Activated CD8-positive, alpha-beta T cell treated with anti-CD3 and anti-CD28 coated beads for 36 hours (primary cell): Measurements from ENCODE around the gene HNRNPC. TPM values are rescaled to one million over a fixed set of nuclear protein-coding genes. Genes with fewer than 3 reads are reported as not detected.
"Not testable (repeated sequence)": the region's sequence is repeated elsewhere in the genome, so short reads cannot be mapped to it uniquely, and the experiment has no call there.

Source experiments
- ATAC-seq: fragments of 200-7000 bp; cut with Tn5 transposase; one replicate; pipeline ENCODE4 v1.10.0; 2021; ENCODE audit warnings: mild to moderate bottlenecking, moderate library complexity
- CTCF ChIA-PET: fragments of 350-600 bp; sonication (Branson Sonifier 250); formaldehyde crosslinking; loops from one replicate; lab custom pipeline; 2021; ENCODE audit warnings: antibody characterized with exemption; lab: Charles Lee
- POLR2A ChIA-PET: fragments of 350-600 bp; sonication (Branson Sonifier 250); formaldehyde crosslinking; loops from one replicate; lab custom pipeline; 2021; ENCODE audit warnings: antibody characterized with exemption; lab: Charles Lee
- DNase-seq: peaks from one replicate; pipeline ENCODE4 v3.0.0-alpha.2; 2020
- H3K27ac Mint-ChIP-seq: one replicate; pipeline ENCODE4 v1.8.0; 2021; ENCODE audit warnings: mild to moderate bottlenecking, mixed read lengths
- H3K27me3 Mint-ChIP-seq: one replicate; pipeline ENCODE4 v1.8.0; 2021; ENCODE audit warnings: mixed read lengths
- H3K36me3 Mint-ChIP-seq: one replicate; pipeline ENCODE4 v1.8.0; 2021; ENCODE audit warnings: low read depth, mixed read lengths
- H3K4me1 Mint-ChIP-seq: one replicate; pipeline ENCODE4 v1.8.0; 2021; ENCODE audit warnings: low read depth, mixed read lengths
- H3K4me3 Mint-ChIP-seq: one replicate; pipeline ENCODE4 v1.8.0; 2021; ENCODE audit warnings: mild to moderate bottlenecking, moderate library complexity, mixed read lengths
- H3K9me3 Mint-ChIP-seq: one replicate; pipeline ENCODE4 v1.8.0; 2021; ENCODE audit warnings: mixed read lengths
- CTCF ChIP-seq: fragments of 200-600 bp; IDR thresholded peaks from one replicate; pipeline ENCODE4 v1.8.0; 2022; ENCODE audit warnings: antibody characterized with exemption, mild to moderate bottlenecking
- intact Hi-C: fragments of 100-400 bp; cut with micrococcal nuclease; formaldehyde crosslinking; loops from one replicate; pipeline ENCODE4 v1.10.0; 2022
- total RNA-seq, 2 experiments: library from RNA; stranded (reverse); gene quantifications; one replicate each; pipeline ENCODE4 v1.2.3, GENCODE V29; 2021

Gene HNRNPC
- total RNA-seq, 2 experiments from 2014 or later, result 1,078 to 1,115 TPM

DNA sequence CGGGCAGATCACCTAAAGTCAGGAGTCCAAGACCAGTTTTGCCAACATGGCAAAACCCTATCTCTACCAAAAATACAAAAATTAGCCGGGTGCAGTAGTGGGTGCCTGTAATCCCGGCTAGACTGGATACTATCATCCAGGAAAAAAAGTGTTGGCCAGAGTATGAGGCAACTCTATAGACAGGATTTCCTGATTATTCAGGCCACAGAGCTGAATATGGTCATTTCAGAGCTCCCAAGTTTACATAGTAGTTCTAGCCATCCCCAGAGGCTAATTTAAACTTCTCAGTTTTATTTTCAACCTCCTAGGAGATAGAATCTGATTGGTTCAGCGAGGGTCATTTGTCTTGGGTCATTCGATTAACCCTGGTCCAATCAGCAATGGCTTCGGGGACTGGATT is 17.9 kb upstream of the HNRNPC start:
- Mint-ChIP-seq H3K27ac (no peak overlapping the region), H3K27me3 (peaks cover 2% of the 10 kb centered on the region), H3K36me3 (no peaks in the 10 kb centered on the region), H3K4me1 (no peaks in the 10 kb centered on the region), H3K4me3 (no peak overlapping the region), H3K9me3 (no peaks in the 10 kb centered on the region)
- ATAC-seq, result no peak
- DNase-seq, result no peak
- no peak for TF ChIP-seq CTCF
- ChIA-PET CTCF (no interaction called here), POLR2A (interaction anchor here (0.7 kb wide), 1 partner anchor 216 kb away, joined by 3 read pairs; no protein-coding TSS in a partner anchor)
- intact Hi-C loops, result no loop called here

- H3K27ac Mint-ChIP-seq, H3K9me3 Mint-ChIP-seq, H3K4me3 Mint-ChIP-seq, DNase-seq, H3K4me1 Mint-ChIP-seq, H3K36me3 Mint-ChIP-seq, H3K27me3 Mint-ChIP-seq, ATAC-seq, intact Hi-C loops, CTCF ChIA-PET: not testable (repeated sequence)
- POLR2A ChIA-PET, result interaction anchor here (0.7 kb wide), 1 partner anchor 217 kb away, joined by 3 read pairs; no protein-coding TSS in a partner anchor
Measured at GRCh38 chr14:21286516-21286915, 17.3 kb upstream of the HNRNPC start.

DNA sequence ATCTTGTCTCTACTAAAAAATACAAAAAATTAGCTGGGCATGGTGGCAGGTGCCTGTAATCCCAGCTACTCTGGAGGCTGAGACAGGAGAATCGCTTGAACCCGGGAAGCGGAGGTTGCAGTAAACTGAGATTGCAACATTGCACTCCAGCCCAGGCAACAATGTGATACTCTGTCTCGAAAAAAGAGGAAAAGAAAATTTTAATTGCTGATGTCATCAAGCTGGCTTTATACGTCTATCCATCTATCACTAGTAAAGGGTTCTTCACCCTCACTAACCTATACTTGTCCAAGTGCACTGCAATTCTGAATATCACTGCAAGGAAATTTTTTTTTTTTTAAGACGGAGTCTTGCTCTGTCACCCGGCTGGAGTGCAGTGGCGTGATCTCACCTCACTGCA is 12.7 kb upstream of the HNRNPC start:
- H3K27me3 Mint-ChIP-seq, H3K4me3 Mint-ChIP-seq, intact Hi-C loops, H3K36me3 Mint-ChIP-seq, ATAC-seq, POLR2A ChIA-PET, H3K9me3 Mint-ChIP-seq, H3K4me1 Mint-ChIP-seq, DNase-seq, CTCF ChIA-PET, H3K27ac Mint-ChIP-seq: not testable (repeated sequence)

DNA sequence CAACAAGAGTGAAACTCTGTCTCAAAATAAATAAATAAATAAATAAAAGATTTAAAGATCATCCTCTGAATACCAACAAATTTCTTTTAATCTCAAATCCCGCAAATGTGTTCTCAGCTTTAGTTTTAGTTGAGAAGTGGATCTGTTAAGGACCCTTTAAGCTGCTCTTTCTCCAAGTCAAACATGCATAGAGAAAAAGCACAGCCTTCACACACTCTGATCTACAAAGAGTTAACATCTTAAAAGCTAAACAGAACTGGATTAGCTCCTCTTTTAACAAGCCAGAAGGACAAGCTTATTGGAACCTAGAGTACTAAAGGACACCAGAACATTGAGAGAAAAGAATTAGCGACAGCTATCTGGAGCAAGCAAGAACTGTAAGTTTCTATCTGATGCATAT is 10.5 kb upstream of the HNRNPC start, which contains the start of gene RPGRIP1:
Gene RPGRIP1, plus strand, starts transcription at position 301 of the 400 bp plus-strand sequence. CDS start 7,894 bp downstream, outside the sequence.
- Mint-ChIP-seq H3K9me3 (no peaks in the 10 kb centered on the region), H3K27ac (no peak within 1 kb of the TSS)
- no peak for TF ChIP-seq CTCF

GRCh38 chr14:21278632-21279031 is 9.4 kb upstream of the HNRNPC start:
- ChIA-PET CTCF (no interaction called here), POLR2A (no interaction called here)
- DNase-seq (no peak), ATAC-seq (no peak)
- intact Hi-C loops, result no loop called here
- no peaks in the 10 kb centered on the region for H3K36me3 Mint-ChIP-seq
- no peak for TF ChIP-seq CTCF
- H3K27me3 Mint-ChIP-seq, result no peaks in the 10 kb centered on the region
- no peak overlapping the region for H3K4me3 Mint-ChIP-seq
- H3K9me3 Mint-ChIP-seq, result no peaks in the 10 kb centered on the region
- H3K27ac Mint-ChIP-seq, result no peak overlapping the region
- peaks cover 4% of the 10 kb centered on the region for H3K4me1 Mint-ChIP-seq

More for the DNA sequence above, 10.5 kb upstream of the HNRNPC start, which contains the start of gene RPGRIP1:
- no peak for DNase-seq
- CTCF ChIA-PET, result interaction anchor here (0.9 to 1.1 kb wide), 2 partner anchors 28 to 218 kb away, joined by 3 to 4 read pairs; no protein-coding TSS in a partner anchor
- ATAC-seq, result no peak
- Mint-ChIP-seq H3K4me1 (peaks cover 4% of the 10 kb centered on the region), H3K36me3 (no peaks in the 10 kb centered on the region), H3K4me3 (no peak within 1 kb of the TSS), H3K27me3 (peaks cover 2% of the 10 kb centered on the region)
- POLR2A ChIA-PET, result interaction anchor here (0.9 kb wide), 1 partner anchor 14 kb away, joined by 3 read pairs; no protein-coding TSS in a partner anchor
- intact Hi-C loops, result no loop called here

GRCh38 chr14:21275261-21275858 is 6.1 kb upstream of the HNRNPC start:
- ChIA-PET POLR2A (interaction anchor here (0.6 to 4.9 kb wide), 2 partner anchors 11 to 19 kb away, joined by 3 to 14 read pairs; no protein-coding TSS in a partner anchor), CTCF (interaction anchor here (0.9 kb wide), 1 partner anchor 201 kb away, joined by 3 read pairs; no protein-coding TSS in a partner anchor)

DNA sequence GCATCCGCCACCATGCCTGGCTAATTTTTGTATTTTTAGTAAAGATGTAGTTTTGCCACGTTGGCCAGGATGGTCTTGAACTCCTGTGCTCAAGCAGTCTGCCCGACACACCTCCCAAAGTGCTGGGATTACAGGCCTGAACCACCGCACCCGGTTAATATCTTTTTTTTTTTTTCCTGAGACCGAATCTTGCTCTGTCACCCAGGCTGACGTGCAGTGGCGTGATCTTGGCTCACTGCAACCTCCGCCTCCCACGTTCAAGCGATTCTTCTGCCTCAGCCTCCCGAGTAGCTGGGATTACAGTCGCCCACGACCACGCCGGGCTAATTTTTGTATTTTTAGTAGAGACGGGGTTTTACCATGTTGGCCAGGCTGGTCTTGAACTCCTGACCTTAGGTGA is 3.4 kb upstream of the HNRNPC start:
- CTCF ChIA-PET, H3K4me3 Mint-ChIP-seq: not testable (repeated sequence)

More at GRCh38 chr14:21275261-21275858, 6.1 kb upstream of the HNRNPC start:
- DNase-seq (no peak), ATAC-seq (no peak)
- H3K27ac Mint-ChIP-seq, result no peak overlapping the region
- no peaks in the 10 kb centered on the region for H3K9me3 Mint-ChIP-seq
- H3K36me3 Mint-ChIP-seq, result no peaks in the 10 kb centered on the region
- peaks cover 4% of the 10 kb centered on the region for H3K4me1 Mint-ChIP-seq
- no peak for TF ChIP-seq CTCF
- intact Hi-C loops, result no loop called here
- no peak overlapping the region for H3K4me3 Mint-ChIP-seq
- no peaks in the 10 kb centered on the region for H3K27me3 Mint-ChIP-seq

More for the DNA sequence above, 3.4 kb upstream of the HNRNPC start:
- H3K9me3 Mint-ChIP-seq, H3K27me3 Mint-ChIP-seq, H3K27ac Mint-ChIP-seq, intact Hi-C loops, DNase-seq, ATAC-seq, H3K4me1 Mint-ChIP-seq: not testable (repeated sequence)
- POLR2A ChIA-PET, result interaction anchor here (4.9 kb wide), 1 partner anchor 8 kb away, joined by 14 read pairs; no protein-coding TSS in a partner anchor
- H3K36me3 Mint-ChIP-seq, result peaks cover 17% of the 10 kb centered on the region
